ENCODE measurements around the gene GSTO1. TPM values are rescaled to one million over a fixed set of nuclear protein-coding genes. Genes with fewer than 3 reads are reported as not detected.

GSTO1 gene
- total and polyA plus RNA-seq, 4 donors, result 137 to 349 (median 211) TPM

DNA sequence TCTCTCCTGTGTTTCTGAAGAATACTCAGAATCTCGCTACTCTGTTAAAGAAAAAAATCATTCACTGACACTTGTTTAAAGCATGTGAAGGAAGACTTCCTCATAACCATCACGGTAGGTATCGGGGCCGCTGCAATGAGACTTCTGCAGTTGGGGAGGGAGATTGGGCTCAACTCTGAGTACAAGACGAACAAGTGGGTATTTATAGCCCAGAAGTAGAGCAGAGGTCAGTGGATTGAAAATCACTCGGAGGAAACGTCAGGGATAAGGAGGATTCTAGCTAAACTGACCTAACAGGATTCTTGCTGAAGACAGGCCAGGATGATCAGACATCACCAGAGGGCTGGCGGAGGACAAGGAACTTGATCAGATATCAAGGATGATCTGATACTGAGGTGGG is 50.2 kb downstream of the GSTO1 start:
- 71% methylated on average over 8 of the region's 8 CpGs for whole genome bisulfite sequencing
- no peaks in the 10 kb centered on the region for H3K36me3 ChIP-seq (ENCODE audit: control insufficient read depth in 4 of 4, insufficient read depth in 3 of 4, low read depth in 1 of 4, low read length in 3 of 4)
- H3K27ac ChIP-seq (ENCODE audit: low read depth in 1 of 2, low read length in 2 of 2), result no peak overlapping the region
- no peak overlapping the region for H3K4me3 ChIP-seq (ENCODE audit: low read depth in 1 of 3, low read length in 3 of 3)
- DNase-seq (ENCODE audit: low spot score), result no peak
- no peaks in the 10 kb centered on the region for H3K27me3 ChIP-seq (ENCODE audit: control insufficient read depth in 4 of 4, insufficient read depth in 4 of 4, low read length in 3 of 4)
- no peaks in the 10 kb centered on the region for H3K9me3 ChIP-seq (ENCODE audit: control insufficient read depth in 4 of 4, low read length in 3 of 4)
- TF ChIP-seq NR2F2 (IDR thresholded peaks at IDR 0.05) (peak; percentile 14), TAF1 (conservative IDR thresholded peaks at IDR 0.05) (no peak), RXRA (IDR thresholded peaks at IDR 0.05) (peak in 1 of 2 donors; percentile 7), SP1 (IDR thresholded peaks at IDR 0.05) (peak; percentile 35), HNF4A (conservative IDR thresholded peaks at IDR 0.05) (no peak), JUND (IDR thresholded peaks at IDR 0.05) (no peak), HNF4G (IDR thresholded peaks at IDR 0.05) (no peak), RAD21 (IDR thresholded peaks at IDR 0.05) (no peak), EGR1 (IDR thresholded peaks at IDR 0.05; ENCODE audit: low read depth in 2 of 2) (no peak), FOXA2 (IDR thresholded peaks at IDR 0.05) (no peak), YY1 (IDR thresholded peaks at IDR 0.05) (no peak), FOXA1 (IDR thresholded peaks at IDR 0.05) (no peak), GABPA (IDR thresholded peaks at IDR 0.05 in 1 of 2, conservative IDR thresholded peaks at IDR 0.05 in 1 of 2) (no peak)
- TF ChIP-seq, protein P1, sequence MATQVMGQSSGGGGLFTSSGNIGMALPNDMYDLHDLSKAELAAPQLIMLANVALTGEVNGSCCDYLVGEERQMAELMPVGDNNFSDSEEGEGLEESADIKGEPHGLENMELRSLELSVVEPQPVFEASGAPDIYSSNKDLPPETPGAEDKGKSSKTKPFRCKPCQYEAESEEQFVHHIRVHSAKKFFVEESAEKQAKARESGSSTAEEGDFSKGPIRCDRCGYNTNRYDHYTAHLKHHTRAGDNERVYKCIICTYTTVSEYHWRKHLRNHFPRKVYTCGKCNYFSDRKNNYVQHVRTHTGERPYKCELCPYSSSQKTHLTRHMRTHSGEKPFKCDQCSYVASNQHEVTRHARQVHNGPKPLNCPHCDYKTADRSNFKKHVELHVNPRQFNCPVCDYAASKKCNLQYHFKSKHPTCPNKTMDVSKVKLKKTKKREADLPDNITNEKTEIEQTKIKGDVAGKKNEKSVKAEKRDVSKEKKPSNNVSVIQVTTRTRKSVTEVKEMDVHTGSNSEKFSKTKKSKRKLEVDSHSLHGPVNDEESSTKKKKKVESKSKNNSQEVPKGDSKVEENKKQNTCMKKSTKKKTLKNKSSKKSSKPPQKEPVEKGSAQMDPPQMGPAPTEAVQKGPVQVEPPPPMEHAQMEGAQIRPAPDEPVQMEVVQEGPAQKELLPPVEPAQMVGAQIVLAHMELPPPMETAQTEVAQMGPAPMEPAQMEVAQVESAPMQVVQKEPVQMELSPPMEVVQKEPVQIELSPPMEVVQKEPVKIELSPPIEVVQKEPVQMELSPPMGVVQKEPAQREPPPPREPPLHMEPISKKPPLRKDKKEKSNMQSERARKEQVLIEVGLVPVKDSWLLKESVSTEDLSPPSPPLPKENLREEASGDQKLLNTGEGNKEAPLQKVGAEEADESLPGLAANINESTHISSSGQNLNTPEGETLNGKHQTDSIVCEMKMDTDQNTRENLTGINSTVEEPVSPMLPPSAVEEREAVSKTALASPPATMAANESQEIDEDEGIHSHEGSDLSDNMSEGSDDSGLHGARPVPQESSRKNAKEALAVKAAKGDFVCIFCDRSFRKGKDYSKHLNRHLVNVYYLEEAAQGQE (IDR thresholded peaks at IDR 0.05), result no peak
- TF ChIP-seq, protein P2, sequence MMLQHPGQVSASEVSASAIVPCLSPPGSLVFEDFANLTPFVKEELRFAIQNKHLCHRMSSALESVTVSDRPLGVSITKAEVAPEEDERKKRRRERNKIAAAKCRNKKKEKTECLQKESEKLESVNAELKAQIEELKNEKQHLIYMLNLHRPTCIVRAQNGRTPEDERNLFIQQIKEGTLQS (IDR thresholded peaks at IDR 0.05), result no peak
- TF ChIP-seq, protein P3, sequence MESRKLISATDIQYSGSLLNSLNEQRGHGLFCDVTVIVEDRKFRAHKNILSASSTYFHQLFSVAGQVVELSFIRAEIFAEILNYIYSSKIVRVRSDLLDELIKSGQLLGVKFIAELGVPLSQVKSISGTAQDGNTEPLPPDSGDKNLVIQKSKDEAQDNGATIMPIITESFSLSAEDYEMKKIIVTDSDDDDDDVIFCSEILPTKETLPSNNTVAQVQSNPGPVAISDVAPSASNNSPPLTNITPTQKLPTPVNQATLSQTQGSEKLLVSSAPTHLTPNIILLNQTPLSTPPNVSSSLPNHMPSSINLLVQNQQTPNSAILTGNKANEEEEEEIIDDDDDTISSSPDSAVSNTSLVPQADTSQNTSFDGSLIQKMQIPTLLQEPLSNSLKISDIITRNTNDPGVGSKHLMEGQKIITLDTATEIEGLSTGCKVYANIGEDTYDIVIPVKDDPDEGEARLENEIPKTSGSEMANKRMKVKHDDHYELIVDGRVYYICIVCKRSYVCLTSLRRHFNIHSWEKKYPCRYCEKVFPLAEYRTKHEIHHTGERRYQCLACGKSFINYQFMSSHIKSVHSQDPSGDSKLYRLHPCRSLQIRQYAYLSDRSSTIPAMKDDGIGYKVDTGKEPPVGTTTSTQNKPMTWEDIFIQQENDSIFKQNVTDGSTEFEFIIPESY (IDR thresholded peaks at IDR 0.05), result no peak
- TF ChIP-seq, protein P4, sequence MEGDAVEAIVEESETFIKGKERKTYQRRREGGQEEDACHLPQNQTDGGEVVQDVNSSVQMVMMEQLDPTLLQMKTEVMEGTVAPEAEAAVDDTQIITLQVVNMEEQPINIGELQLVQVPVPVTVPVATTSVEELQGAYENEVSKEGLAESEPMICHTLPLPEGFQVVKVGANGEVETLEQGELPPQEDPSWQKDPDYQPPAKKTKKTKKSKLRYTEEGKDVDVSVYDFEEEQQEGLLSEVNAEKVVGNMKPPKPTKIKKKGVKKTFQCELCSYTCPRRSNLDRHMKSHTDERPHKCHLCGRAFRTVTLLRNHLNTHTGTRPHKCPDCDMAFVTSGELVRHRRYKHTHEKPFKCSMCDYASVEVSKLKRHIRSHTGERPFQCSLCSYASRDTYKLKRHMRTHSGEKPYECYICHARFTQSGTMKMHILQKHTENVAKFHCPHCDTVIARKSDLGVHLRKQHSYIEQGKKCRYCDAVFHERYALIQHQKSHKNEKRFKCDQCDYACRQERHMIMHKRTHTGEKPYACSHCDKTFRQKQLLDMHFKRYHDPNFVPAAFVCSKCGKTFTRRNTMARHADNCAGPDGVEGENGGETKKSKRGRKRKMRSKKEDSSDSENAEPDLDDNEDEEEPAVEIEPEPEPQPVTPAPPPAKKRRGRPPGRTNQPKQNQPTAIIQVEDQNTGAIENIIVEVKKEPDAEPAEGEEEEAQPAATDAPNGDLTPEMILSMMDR (IDR thresholded peaks at IDR 0.05; ENCODE audit: low read depth, low read length, missing input control), result no peak
- TF ChIP-seq, protein P5, sequence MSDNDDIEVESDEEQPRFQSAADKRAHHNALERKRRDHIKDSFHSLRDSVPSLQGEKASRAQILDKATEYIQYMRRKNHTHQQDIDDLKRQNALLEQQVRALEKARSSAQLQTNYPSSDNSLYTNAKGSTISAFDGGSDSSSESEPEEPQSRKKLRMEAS (IDR thresholded peaks at IDR 0.05), result no peak
- no peak overlapping the region for H3K9ac ChIP-seq (ENCODE audit: low read depth in 1 of 2, low read length in 2 of 2)
- H3K4me1 ChIP-seq (ENCODE audit: control insufficient read depth in 4 of 4, insufficient read depth in 4 of 4, low read length in 3 of 4), result peaks cover 0 to 12% (median 5%) of the 10 kb centered on the region in 4 donors
